GM18517 (cell line): ENCODE data around the gene CENPP.
A peak's percentile ranks its signal among the peaks of the same experiment; 100 is the strongest.

Source experiments
- ATAC-seq: cut with Tn5 transposase; IDR thresholded peaks from one replicate; pipeline ENCODE4 v1.9.1; 2021; ENCODE audit warnings: mild to moderate bottlenecking, moderate library complexity; ENCODE audit not compliant: unreplicated experiment

Gene CENPP

DNA sequence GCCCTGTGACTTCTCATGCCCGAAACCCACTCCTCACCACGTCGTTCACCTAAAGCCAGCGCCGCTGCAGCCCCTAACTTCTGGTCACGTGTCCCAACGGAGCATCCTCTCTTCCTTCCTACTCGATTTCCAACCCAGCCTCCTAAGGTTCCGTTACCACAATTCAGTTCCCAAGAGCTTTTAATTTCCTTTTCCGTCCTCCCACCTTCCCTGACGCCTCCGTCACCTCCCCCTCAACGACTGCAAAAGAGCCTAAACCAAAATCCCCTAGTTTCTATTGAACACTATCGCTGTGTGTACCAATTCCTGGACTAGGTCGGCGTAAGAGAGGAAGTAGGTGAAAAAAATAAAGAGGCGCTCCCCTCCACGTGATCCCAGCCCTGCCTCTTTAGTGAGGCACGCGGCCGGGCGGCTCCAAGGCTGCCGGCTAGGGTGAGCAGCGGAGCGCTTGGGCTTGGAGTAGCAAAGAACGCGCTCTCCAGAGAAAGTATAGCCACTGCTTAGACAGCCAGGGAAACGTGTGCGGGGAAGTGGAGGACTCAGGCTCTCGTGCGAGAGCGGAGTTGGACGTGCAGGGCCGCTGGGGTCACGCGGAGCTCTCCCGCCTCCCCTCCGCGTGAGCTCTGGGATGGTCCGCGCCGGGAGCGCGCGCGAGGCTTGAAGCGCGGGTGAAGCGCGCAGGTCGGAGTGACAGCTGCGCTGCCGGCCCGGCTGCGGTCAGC lies at the start of gene CENPP, which contains the start of gene NOL8:
CENPP (plus strand) TSS at position 685 of the 722 bp plus-strand sequence.
NOL8 (minus strand) TSS at position 82 of the 722 bp plus-strand sequence. CDS start 1,189 bp downstream, outside the sequence.
- ATAC-seq, result peak; percentile 93

DNA sequence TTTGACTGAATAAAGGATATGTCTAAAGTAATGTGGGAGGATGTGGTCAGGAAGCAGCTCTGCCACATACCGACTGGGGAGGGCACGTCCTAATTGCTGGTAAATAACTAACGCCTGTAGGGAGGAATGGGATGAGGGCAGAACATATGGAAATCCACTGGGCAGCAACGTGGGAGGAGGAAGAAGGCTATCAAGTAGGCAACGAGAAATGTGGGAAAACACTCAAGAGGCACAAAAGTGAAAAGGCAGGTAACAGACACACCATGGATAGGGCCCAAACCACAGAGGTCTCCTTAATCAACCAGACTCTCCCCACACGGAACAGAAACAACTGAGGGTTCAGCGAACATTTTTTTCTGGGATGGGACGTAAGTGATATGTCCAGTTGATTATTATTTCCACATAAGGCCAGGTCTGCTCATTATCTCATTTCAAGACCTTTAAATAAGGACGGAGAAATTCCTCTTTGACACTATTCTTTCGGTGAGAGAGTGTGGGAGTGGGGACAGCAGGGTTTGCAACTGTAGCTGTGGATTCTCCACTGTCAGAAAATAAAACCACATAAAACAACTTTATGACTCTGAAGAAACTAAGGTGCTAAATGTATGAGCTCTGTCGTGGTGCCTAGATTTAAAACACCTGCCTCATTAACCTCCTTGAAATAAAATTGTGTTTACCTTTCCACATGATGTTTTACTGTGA lies 49.3 kb upstream of the CENPP start:
- ATAC-seq, result no peak

DNA sequence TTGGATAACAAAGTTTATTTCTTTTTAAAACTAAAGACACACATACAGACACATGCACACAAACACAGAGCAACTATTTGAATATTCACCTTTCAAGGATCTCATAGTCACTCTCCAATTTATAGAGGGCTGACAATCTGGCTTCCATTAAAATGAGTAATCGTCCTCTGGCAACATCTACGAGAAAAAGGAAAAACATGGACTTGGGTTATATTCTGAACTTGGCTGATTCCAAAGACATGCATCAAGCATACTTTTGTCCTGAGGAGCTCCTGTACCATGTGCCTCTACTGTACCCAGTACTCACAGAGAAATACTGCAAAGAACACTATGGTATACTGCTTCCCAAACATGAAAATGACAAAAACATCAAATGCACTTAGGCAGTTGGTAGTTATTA lies 47.6 kb upstream of the CENPP start:
- ATAC-seq, result no peak

DNA sequence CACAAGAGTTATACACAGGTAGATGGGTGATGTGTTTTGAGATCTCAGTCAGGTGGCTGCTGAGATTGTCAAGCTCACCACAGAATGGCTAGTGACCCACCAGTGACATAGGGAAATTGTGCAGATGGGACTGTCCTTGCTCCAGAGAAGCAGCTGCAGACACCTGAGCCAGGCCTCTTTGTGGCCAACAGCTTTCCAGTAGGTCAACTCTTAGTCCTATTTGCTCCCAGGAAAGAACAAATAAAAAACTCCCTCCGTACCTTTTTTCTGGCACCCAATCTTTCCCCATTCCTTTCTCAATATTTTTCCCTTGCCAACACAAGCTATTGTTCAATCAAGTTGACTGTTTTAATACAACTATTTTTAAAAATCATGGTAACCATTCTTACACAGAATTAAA lies 46.5 kb upstream of the CENPP start:
- no peak for ATAC-seq

DNA sequence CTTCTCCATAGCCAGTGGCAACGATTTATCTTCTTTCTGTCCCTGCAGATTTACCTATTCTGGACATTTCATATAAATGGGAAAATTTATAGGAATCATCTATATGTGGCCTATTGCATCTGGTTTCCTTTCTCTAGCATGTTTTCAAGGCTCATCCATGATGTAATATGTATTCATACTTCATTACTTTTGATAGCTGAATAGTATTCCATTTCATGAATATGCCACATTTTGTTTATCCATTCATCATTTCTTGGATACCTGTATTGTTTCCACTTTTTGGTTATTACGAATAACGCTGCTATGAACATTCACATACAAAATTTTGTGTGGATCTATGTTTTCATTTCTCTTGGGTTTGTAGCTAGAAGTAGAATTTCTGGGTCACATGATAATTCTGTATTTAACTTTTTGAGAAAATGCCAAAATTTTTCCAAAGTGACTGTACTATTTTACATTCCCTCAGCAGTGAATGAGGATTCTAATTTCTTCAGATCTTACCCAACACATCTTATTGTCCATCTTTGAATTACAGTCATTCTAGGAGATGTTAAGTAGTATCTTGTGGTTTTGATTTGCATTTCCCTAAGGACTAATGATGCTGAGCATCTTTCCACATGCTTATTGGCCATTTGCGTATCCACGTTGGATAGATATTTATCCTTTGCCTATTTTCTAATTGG lies 35.9 kb upstream of the CENPP start:
- no peak for ATAC-seq

DNA sequence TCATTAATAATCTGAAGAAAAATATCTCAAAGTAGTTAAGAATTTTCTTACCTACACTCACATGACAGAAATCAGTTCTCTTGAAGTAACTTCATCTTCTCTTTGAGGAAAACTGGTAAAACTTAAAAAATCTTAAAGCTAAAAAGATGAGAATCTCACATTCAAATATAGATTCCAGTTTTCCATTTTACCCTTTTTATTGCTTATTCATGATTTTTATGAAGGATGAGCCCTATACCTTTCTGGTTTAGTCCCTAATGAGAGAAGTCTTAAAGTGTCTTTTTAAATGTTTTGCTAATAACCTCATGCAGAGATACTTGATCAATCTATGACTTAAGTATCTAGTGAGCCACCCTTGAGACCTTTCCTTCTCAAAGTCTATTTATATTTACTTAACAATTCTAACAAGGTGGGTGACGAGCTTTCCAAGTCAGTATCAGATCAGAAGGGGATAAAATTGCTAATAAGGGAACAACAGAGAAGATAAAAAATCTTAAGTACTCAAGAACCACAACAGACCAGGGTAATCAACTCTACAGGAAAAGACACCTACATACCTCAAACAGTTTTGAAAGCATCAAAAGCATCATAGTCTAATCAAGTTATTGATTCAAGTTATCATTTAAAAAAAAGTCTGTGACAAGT lies 34.8 kb upstream of the CENPP start:
- no peak for ATAC-seq

DNA sequence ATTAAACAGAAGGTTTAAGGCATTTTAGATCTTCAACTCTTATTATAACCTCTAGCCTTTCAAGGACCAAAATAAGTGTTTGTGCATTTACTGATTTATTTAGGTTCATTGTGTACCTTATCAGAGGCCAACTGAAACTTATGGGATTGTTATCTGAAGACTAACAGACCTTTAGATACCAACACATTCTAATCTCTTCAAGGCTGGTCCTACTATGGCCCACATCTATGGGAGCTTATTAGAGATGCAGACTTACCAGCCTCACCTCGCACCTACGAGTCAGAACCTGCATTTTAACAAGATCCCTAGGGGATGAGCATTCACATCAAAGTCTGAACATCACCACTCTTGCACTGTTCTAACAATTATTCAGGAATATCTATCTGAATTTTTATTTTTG lies 34.2 kb upstream of the CENPP start:
- no peak for ATAC-seq

DNA sequence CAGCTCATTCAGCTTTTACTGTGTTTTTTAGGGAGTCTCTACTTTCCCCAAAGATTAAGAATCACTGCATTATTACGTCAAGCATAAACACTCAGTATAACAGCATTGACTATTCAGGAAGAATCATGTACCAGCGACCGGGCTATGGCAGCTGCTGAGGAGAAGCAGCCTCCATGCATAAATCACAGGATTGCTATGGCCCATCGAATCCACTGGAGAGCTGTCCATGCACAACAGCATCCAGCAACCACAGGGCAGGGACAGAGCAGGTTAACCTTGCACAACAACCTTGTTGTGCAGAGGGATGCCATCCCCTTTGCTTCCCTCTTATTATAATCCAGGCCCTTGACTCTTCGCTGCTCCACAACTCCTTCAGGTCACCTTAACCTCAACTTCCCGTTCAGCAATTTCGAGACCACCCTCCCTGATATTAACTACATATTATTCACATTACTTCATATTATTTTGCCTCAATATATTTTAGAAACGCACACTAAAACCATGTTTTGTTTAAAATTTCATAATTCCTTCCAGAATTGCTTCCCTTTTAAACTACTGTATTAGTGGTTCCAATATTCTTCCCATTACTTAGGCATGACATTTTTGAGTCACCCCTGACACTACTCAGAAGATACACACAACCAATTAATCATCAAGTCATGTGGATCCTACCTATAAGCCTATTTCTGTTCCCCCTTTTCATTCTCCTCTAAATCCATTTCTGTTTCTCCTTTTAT lies 33.2 kb upstream of the CENPP start:
- ATAC-seq, result no peak

DNA sequence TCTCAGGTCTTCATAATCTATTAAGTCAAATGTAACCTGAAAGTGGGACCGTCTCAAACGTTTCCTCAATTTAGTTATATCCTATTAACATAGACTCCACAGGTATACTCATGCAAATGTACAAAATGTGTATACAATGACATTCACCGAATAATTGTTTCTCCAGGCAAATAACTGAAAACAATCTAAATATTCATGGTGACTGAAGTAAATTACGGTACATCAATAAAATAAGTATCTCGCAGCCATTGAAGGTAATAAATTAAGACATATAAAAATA lies 32.7 kb upstream of the CENPP start:
- ATAC-seq, result no peak

DNA sequence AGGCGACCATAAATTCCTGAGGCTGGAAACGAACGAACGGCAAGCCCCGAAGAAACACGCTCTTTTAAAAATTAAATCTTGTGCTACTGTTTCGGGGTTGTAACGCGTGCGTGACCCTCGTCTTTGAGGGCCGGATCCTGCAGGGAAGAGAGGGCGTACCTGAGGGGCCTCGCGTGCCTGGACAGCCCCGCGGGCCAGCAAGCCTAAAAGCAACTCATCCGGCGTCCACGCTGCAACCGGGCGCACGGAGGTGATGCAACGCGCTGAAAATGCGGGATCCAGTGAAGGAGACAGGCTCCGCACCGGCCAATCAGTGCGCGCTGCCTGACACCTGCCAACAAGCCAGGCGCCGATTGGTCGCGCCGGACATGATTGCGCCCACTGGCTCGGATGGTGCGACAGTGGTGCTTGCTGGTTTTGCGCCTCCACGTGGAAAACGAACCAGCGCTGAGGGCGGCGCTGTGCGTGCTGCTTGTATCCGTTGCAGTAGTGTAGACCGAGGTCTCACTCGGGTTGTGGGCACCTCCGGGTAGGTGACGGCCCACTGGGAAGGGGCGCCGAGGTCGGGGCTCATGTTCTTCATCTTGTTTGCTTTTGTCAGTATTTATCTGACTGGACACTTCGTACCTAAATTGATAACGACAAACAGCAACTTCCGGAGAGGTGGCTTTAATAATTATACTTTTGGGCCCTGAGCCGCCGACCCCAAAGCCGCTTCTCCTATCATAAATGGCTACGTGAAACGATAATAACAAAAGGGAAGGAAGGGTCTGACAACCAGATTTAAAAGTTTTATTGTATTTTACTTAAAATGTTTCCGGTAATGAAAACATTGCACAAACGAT lies 32.1 kb upstream of the CENPP start, which contains the start of gene IARS1:
IARS1 (minus strand) TSS at position 246 of the 845 bp plus-strand sequence. CDS start 4,278 bp downstream, outside the sequence.
- peak; percentile 92 for ATAC-seq

DNA sequence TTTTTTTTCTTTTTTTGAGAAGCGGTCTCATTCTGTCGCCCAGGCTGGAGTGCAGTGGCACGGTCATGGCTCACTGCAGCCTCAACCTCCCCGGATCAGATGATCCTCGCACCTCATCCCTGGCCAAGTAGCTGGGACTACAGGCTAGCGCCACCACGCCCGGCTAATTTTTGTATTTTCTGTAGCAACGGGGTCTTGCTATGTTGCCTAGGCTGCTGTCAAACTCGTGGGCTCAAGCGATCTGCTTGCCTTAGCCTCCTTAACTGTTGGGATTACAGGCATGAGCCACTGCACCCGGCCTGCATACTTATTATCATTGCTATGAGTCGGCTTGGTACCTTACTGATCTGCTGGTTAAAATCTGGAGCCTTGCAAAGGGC lies 31.5 kb upstream of the CENPP start:
- ATAC-seq, result no peak

DNA sequence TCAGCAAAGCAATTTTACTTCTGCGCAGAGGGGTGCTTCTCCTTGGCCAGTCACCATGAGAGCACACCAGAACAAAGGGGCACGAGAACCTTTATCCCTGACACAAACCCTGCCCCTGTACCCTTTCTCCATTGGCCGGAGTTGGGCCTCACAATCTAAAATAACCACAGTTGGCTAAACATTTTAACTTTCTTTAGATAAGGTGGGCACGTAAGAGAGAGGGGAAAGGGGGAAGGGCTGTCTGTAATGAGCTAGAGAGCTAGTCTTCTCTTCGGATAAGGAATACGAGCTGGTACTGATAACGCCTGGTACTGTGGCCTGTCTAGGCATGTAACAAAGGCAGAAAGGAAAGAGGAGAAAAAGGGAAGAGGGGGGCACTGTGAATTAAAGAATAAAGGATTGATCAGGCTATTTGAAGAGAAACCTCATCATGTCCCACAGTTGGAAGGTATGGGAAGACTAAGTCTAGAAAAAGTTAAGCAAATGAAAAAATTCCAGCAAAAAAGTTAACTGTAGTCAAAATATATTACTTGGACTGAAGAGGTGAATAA lies 30.4 kb upstream of the CENPP start:
- ATAC-seq, result no peak

DNA sequence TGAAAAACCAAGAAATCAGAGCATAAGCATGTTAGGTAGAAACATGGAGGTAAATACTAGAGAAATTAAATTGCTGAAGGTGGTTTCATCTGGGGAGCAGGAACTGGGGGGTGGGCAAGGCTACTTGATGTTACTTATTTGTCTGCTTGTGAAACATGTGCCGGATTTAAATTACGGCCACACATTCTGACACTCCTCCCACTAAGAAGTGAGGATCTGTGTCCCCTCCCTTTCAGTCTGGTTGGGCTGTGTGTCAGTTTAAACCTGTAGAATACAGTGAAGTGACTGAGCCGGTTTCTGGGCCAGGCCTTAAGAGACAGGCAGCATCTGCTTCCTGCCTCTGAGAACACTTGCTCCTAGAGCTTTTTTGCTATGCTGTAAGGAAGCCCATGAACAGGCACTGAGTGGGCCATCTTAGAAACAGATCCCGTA lies 29.9 kb upstream of the CENPP start:
- no peak for ATAC-seq

DNA sequence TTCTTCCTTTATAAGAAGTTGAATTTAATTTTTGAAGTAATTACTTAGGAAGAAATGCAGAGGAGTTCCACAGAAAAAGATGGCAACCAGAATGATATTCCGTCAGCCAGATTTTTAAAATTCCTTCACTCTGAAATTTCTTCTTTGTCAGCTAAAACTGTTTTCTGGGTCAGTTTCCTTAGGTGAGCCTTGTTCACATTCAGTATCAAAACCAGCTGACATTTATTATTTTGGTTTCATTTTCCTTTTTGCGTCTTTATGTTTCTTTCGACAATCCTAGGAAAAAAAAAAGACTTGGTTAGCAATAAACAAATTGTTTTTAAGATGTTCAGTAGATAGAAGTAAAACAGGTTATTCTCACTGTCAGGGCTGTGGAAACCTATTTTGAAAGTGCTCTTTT lies 28.1 kb upstream of the CENPP start:
- ATAC-seq, result no peak

DNA sequence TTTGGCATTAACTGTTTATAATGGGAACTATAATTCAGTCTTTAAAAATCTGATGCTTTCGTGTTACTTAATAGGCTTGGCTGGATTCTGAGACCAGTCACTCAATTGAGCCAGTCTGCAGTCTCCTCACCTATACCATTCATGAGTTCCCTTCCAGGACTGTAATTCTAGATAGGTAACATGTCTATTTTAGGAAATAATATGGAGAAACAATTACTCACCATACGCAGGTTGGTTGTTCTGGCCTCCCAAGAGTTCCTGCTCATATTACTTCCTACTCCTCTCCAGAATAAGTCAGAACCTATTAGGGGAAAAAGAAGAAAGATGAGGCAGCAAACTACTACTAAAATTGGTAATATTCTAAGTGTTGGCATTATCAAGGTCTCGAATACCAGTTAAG lies 27.7 kb upstream of the CENPP start:
- ATAC-seq, result no peak

DNA sequence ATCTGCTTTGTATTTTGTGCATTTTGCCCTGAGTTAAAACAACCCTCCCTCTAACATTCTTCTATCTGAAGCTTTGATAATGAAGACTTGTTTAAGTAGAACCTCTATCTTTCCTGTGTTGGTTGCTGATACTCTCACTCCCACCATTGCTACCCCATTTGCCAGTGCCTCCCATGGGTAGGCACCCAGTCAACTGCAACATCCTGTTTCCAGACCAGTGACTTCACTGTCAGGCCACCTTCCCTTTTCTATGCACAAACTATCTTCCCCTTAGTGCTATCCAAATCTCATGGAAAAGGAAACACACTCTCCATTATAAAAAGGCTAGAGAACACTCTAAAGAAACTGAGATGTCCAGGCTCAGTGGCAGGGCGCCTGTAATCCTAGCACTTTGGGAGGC lies 26.6 kb upstream of the CENPP start:
- no peak for ATAC-seq

DNA sequence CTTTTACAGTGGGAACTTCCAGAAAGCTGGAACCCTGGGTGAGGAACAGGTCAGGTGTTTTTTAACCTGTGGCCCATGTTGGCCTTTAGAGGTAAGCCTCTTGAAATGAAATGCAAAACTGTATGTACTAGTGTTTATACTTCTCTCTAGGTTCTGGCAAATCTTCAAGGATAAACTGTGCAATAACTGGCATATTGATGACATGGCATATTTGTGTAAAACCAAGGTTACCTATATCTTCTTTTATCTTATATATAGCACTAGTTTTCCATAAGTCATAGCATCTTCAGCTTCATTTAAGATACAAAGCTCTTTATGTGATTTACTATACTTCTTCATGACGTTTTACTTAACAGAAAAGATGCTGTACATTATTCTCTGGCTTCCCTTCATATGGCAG lies 24.8 kb upstream of the CENPP start:
- no peak for ATAC-seq

DNA sequence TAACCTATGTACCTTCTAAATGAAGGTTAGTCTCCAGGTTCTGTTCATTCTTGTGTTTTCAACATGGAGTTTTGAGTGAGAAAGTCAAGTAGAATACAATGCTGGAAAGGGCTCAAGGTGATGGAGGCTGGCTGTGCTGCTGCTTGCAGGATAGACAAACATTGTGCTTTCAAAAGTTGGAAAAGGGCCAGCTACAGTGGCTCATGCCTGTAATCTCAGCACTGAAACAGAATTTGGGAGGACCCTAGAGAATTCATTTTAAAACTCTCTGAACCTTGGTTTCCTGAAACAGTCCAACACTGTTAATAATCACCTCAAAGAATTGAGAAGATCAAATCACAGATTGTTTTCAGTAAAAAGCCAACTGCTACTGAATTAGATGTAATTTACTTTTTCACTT lies 16.9 kb upstream of the CENPP start:
- ATAC-seq, result no peak

DNA sequence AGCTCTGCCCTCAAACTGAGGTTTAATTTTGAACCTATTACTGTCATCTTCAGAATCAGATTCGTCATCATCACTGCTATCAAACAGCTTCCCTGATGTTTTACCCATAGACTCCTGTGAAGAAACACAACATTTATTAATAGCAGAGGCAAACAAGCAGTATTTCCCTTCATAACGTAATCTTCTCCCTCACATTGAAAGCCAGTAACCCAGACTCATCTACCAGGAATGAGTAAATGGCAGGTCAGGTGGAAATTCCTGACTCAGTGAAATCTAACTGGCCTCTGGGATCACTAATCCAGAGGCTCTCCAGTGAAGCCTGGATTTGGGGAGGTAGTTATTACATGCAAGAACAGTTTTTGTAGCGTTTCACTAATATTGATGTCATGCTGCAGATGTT lies 15.2 kb upstream of the CENPP start:
- no peak for ATAC-seq
